Mammary epithelial cell (primary cell): Measurements from ENCODE around the gene CHPF.

Experiments
- EZH2 ChIP-seq: IDR thresholded peaks from 2 replicates; pipeline ENCODE4 v1.6.1; 2012; ENCODE audit warnings: low read length, inconsistent platforms, borderline replicate concordance
- TF ChIP-seq, protein P1 (sequence below), 2 donors: IDR thresholded peaks in 1 of 2; conservative IDR thresholded peaks in 1 of 2; 2 replicates each; pipeline ENCODE4 v1.5.1; 2011 to 2012; ENCODE audit warnings: inconsistent platforms in 2 of 2, low read length in 2 of 2, mild to moderate bottlenecking in 2 of 2, control low read depth in 1 of 2, low read depth in 1 of 2; ENCODE audit not compliant: insufficient read depth in 1 of 2; ENCODE audit errors: extremely low read depth in 1 of 2

GRCh38 chr2:219576505-219577388, 33.1 kb upstream of the CHPF start:
- no peak for TF ChIP-seq EZH2
- TF ChIP-seq, protein P1, sequence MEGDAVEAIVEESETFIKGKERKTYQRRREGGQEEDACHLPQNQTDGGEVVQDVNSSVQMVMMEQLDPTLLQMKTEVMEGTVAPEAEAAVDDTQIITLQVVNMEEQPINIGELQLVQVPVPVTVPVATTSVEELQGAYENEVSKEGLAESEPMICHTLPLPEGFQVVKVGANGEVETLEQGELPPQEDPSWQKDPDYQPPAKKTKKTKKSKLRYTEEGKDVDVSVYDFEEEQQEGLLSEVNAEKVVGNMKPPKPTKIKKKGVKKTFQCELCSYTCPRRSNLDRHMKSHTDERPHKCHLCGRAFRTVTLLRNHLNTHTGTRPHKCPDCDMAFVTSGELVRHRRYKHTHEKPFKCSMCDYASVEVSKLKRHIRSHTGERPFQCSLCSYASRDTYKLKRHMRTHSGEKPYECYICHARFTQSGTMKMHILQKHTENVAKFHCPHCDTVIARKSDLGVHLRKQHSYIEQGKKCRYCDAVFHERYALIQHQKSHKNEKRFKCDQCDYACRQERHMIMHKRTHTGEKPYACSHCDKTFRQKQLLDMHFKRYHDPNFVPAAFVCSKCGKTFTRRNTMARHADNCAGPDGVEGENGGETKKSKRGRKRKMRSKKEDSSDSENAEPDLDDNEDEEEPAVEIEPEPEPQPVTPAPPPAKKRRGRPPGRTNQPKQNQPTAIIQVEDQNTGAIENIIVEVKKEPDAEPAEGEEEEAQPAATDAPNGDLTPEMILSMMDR (conservative IDR thresholded peaks at IDR 0.05 in 1 of 2, IDR thresholded peaks at IDR 0.05 in 1 of 2; ENCODE audit: extremely low read depth in 1 of 2, insufficient read depth in 1 of 2, low read depth in 1 of 2, low read length in 2 of 2): no peak
